ENCODE measurements around the gene STAT3. TPM values are rescaled to one million over a fixed set of nuclear protein-coding genes. Genes with fewer than 3 reads are reported as not detected.

The STAT3 gene
- total RNA-seq = 110 and 130 TPM in 2 replicates

GRCh38 chr17:42388381-42389134 is at the start of gene STAT3:
TSS of gene STAT3 (minus strand) at chr17:42388442. CDS start at chr17:42348516, 39,926 bp downstream.

DNA sequence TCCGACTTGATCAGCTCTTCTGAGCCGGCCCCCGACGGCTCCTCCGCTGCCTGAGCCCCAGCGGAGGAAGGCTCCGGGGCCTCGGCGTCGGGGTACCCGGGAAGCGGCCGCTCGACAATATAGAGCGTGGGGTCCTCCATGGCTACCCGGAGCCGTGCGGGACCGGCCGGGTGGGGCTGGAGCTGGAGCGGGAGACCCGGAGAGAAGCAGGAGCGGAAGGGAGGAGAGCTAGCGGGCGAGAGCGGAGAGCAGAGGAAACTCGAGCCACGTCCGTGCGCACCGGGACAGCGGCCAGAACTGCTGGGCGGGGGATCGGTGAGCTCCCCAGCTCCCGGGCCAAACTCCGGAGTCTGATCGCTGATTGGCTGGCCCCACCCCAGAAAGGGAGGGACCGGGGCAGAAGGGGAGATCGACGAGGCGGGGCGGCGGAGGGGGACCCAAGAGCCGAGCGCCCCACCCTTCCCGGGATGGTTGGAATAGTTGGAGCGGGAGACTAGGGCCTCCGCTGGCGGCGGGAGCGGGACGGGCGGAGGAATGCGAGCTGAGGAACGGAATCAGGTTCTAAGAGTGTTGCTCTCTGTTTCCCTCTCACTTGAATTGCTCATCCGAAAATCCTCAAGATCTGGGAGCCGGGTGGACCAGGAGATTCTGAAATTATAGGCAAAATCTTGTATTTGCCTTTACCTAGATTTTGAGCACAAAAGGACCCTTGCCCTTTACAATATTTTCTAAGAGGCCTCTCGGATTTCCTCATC is 34.9 kb upstream of the STAT3 start, which contains the start of gene CAVIN1:
Gene CAVIN1, minus strand, starts transcription at position 299 of the 755 bp plus-strand sequence. Its CDS starts 159 bp downstream, at position 140.

GRCh38 chr17:42287977-42288802 is 100.1 kb downstream of the STAT3 start, which contains the start of gene STAT5A:
TSS of gene STAT5A (plus strand) at chr17:42288498. CDS start at chr17:42289412, 914 bp downstream.

DNA sequence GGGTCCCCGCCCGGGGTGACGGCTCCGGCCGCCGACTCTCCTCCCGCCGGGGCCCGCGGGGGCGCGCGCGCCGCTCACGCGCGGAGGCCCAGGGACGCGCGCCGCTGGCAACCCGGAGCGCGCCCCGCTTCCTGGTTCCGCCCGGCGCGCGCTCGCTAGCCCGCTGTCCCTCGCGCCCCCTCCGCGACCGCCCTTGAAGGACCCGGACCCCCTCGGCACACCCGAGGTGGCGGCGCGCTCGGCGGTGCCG is 112.0 kb downstream of the STAT3 start, which contains the start of gene STAT5B:
Gene STAT5B, minus strand, starts transcription at position 33 of the 250 bp plus-strand sequence. CDS start 44,264 bp downstream, outside the sequence.

Other genes starting within 250 kb of the STAT3 start
- 76.7 and 146 TPM in 2 replicates for gene RAB5C, start 233.5 kb downstream of the STAT3 start, total RNA-seq
- gene KCNH4, start 207.3 kb downstream of the STAT3 start, total RNA-seq = not detected in 2 replicates
- gene HCRT, start 203.0 kb downstream of the STAT3 start, total RNA-seq = not detected in 2 replicates
- 11.7 and 18.6 TPM in 2 replicates for gene GHDC, start 193.9 kb downstream of the STAT3 start, total RNA-seq
- gene STAT5B, start 112.1 kb downstream of the STAT3 start, total RNA-seq = 19.6 and 20.9 TPM in 2 replicates
- 28.2 and 31.7 TPM in 2 replicates for gene STAT5A, start 99.9 kb downstream of the STAT3 start, total RNA-seq
- gene CAVIN1, start 34.8 kb upstream of the STAT3 start, total RNA-seq = 510 and 922 TPM in 2 replicates
- gene ATP6V0A1, start 70.4 kb upstream of the STAT3 start, total RNA-seq = 19.4 and 23.2 TPM in 2 replicates
- gene NAGLU, start 147.8 kb upstream of the STAT3 start, total RNA-seq = 60.7 and 96.4 TPM in 2 replicates
- 4.0 and 4.9 TPM in 2 replicates for gene HSD17B1, start 164.5 kb upstream of the STAT3 start, total RNA-seq
- 28.9 and 30.2 TPM in 2 replicates for gene COASY, start 173.7 kb upstream of the STAT3 start, total RNA-seq
- gene MLX, start 178.7 kb upstream of the STAT3 start, total RNA-seq = 32.6 and 34.0 TPM in 2 replicates
- gene PSMC3IP, start 189.3 kb upstream of the STAT3 start, total RNA-seq = 1.9 and 2.5 TPM in 2 replicates
- 38.4 and 42.7 TPM in 2 replicates for gene RETREG3, start 220.9 kb upstream of the STAT3 start, total RNA-seq
- gene TUBG1, start 221.2 kb upstream of the STAT3 start, total RNA-seq = 21.0 and 35.8 TPM in 2 replicates